Measurements from ENCODE around the gene HDGF. TPM values are rescaled to one million over a fixed set of nuclear protein-coding genes. Genes with fewer than 3 reads are reported as not detected.
A peak's percentile ranks its signal among the peaks of the same experiment; 100 is the strongest.

HDGF gene
- total and polyA plus RNA-seq, 9 of the 15 experiments (the other 6 are each of a cell fraction or from before 2014, with no cell fraction given): 38.8 to 601 (median 400) TPM

GRCh38 chr1:156705918-156706656 is 45.4 kb downstream of the HDGF start (continued):
- TF ChIP-seq DEAF1 (CRISPR knock-in tag; IDR thresholded peaks at IDR 0.05): peak; percentile 93
- TF ChIP-seq ETS2 (tag; IDR thresholded peaks at IDR 0.05; ENCODE audit: borderline replicate concordance, poor library complexity, severe bottlenecking): no peak
- TF ChIP-seq HIVEP1 (CRISPR knock-in tag; IDR thresholded peaks at IDR 0.05): no peak
- TF ChIP-seq GATAD2A (IDR thresholded peaks at IDR 0.05): peak; percentile 73
- peak; percentile 34 for TF ChIP-seq RBBP5 (IDR thresholded peaks at IDR 0.05; ENCODE audit: borderline replicate concordance, insufficient read depth, low read length, poor library complexity, severe bottlenecking)
- peak in 1 of 2 experiments; percentile 47 for TF ChIP-seq AFF1 (IDR thresholded peaks at IDR 0.05; ENCODE audit: low read depth in 1 of 2, partially characterized antibody in 2 of 2)
- TF ChIP-seq NR4A1 (CRISPR knock-in tag; IDR thresholded peaks at IDR 0.05): no peak
- no peak for TF ChIP-seq NR4A1 (tag; IDR thresholded peaks at IDR 0.05)
- TF ChIP-seq LEF1 (IDR thresholded peaks at IDR 0.05): 0 out of 2 replicates have a peak, but pooled peaks have one; percentile 27
- no peak for TF ChIP-seq ZNF707 (CRISPR knock-in tag; conservative IDR thresholded peaks at IDR 0.05)
- TF ChIP-seq FOXK2 (conservative IDR thresholded peaks at IDR 0.05 in 1 of 2, IDR thresholded peaks at IDR 0.05 in 1 of 2; ENCODE audit: low read depth in 2 of 2): no peak
- TF ChIP-seq ARHGAP35 (IDR thresholded peaks at IDR 0.05; ENCODE audit: partially characterized antibody): no peak
- TF ChIP-seq TARDBP (IDR thresholded peaks at IDR 0.05): 0 out of 2 replicates have a peak, but pooled peaks have one; percentile 27
- no peak for TF ChIP-seq MEF2D (tag; conservative IDR thresholded peaks at IDR 0.05; ENCODE audit: low read depth)
- TF ChIP-seq FOXP4 (CRISPR knock-in tag; IDR thresholded peaks at IDR 0.05; ENCODE audit: borderline replicate concordance): no peak
- TF ChIP-seq THRB (CRISPR knock-in tag; conservative IDR thresholded peaks at IDR 0.05): no peak
- TF ChIP-seq NFRKB (IDR thresholded peaks at IDR 0.05; ENCODE audit: low read depth): peak; percentile 28; the same call in 1 of the 2 replicates

Measured in K562 (cell line).